Measurements from ENCODE around the gene KDM4C.

Gene KDM4C

GRCh38 chr9:6991418-6991817 lies 233.6 kb downstream of the KDM4C start:
- TF ChIP-seq CTCF (IDR thresholded peaks at IDR 0.05; ENCODE audit: extremely low read depth, missing control alignments), result no peak
- DNase-seq (ENCODE audit: low spot score), result no peak

- TF ChIP-seq CTCF (IDR thresholded peaks at IDR 0.05; ENCODE audit: extremely low read depth, missing control alignments), result no peak
- no peak for DNase-seq (ENCODE audit: low spot score)
Observed at GRCh38 chr9:6996061-6996854, 238.5 kb downstream of the KDM4C start.

GRCh38 chr9:6997330-6997729 lies 239.6 kb downstream of the KDM4C start:
- no peak for DNase-seq (ENCODE audit: low spot score)
- TF ChIP-seq CTCF (IDR thresholded peaks at IDR 0.05; ENCODE audit: extremely low read depth, missing control alignments), result no peak

GRCh38 chr9:6999794-7000193 lies 242.0 kb downstream of the KDM4C start:
- TF ChIP-seq CTCF (IDR thresholded peaks at IDR 0.05; ENCODE audit: extremely low read depth, missing control alignments), result no peak
- no peak for DNase-seq (ENCODE audit: low spot score)

GRCh38 chr9:7001571-7001970 lies 243.8 kb downstream of the KDM4C start:
- no peak for TF ChIP-seq CTCF (IDR thresholded peaks at IDR 0.05; ENCODE audit: extremely low read depth, missing control alignments)
- no peak for DNase-seq (ENCODE audit: low spot score)

- no peak for TF ChIP-seq CTCF (IDR thresholded peaks at IDR 0.05; ENCODE audit: extremely low read depth, missing control alignments)
- DNase-seq (ENCODE audit: low spot score), result no peak
Observed at GRCh38 chr9:7003861-7004260, 246.1 kb downstream of the KDM4C start.

GRCh38 chr9:7006417-7006816 lies 248.6 kb downstream of the KDM4C start:
- no peak for TF ChIP-seq CTCF (IDR thresholded peaks at IDR 0.05; ENCODE audit: extremely low read depth, missing control alignments)
- no peak for DNase-seq (ENCODE audit: low spot score)

All from GM20000 (cell line).